GM18526 (cell line): ENCODE data around the gene TRAM2.

ENCODE experiments used
- POLR2A ChIP-seq: IDR thresholded peaks from 3 replicates; pipeline ENCODE4 v1.6.1; 2011; ENCODE audit not compliant: insufficient read length; ENCODE audit errors: extremely low read depth

The TRAM2 gene

DNA sequence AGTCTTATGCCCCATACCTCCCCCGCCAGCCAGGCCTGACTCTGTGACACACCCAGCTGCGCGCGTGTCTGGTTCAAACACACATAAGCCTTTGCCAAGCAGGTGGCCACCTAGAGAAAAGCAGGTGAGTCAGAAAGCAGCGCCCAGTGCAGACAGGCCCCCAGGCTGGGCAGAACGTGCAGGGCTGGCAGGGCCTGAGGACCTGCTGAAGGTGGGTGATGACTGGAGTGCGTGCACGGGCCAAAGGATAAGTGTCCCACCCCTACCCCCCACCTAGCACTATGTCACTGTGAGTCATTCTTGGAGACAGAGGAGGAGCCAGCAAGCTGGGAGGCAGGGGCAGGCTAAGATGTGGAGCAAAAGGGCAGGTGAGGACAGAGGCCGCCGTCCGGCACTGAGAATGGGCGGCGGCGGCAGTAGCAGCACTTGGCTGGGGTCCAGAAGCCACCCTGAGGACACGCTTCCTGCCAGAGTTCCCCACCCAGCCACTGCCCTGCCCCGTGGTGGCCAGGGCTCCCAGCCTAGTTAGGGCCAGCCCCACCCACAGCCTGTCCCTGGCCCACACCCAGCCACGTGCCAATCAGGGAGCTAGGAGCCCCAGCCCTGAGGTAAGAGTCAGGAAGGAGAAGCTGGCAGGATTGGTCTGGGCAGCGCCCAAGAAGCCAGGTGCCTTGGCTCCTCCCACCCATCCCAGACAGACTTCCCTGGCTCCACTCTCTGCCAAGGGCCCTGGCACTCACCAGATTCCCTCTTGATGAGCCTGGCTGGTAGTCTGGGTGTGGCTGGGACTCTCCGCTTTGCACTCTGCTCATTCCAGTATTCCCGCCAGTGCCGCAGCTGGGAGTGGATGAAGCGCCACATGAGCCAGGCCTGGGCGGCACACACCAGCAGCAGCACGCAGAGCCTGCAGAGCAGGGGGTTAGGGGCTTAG lies 72.7 kb downstream of the TRAM2 start:
- no peak for TF ChIP-seq POLR2A

- no peak for TF ChIP-seq POLR2A
These were observed 73.5 kb downstream of the TRAM2 start for GRCh38 chr6:52503323-52503747.

GRCh38 chr6:52502306-52503029 lies 74.4 kb downstream of the TRAM2 start:
- no peak for TF ChIP-seq POLR2A

DNA sequence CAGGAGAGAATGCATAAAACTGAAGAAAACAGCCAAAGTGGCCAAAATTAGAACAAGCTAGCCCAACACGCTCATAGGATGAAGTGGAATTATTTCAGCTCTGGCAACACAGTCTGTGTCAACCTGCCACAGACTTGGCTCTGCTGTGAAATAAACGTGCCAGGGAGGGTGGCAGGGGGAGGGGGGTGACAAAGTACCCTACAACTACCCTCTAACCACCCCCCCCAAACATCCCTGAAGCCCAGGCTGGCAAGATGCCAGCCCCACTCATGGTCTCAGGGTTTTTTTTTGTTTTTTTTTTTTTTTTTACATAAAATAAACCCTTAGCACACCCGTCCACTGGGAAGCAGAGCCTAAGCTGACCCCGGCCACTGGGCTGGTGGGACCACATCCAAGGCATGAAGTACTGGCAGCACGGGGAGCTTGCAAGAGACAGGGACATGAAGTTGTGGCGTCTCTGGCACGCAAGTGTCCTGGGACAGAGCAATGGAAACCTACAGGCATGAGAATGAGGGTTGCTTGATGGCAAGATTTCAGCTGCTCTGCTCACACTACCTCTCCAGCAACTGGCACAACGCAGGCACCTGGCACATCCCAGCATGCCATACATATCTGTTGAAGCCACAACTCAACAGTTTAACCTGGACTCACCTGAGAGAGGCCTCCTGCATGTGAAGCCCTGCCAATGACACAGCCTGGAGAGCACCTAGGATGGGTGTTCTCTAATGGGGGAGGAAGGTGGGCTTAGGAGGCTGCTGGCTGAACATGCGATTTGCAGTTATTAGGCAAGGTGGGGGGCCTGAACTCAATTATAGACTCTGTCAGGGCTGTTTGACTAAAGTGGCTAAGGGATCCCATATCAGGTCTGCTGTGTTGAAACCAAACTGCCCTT lies 76.4 kb downstream of the TRAM2 start:
- no peak for TF ChIP-seq POLR2A

GRCh38 chr6:52499681-52500236 lies 77.1 kb downstream of the TRAM2 start:
- TF ChIP-seq POLR2A: no peak

- no peak for TF ChIP-seq POLR2A
These were observed 77.8 kb downstream of the TRAM2 start for GRCh38 chr6:52499026-52499425.

DNA sequence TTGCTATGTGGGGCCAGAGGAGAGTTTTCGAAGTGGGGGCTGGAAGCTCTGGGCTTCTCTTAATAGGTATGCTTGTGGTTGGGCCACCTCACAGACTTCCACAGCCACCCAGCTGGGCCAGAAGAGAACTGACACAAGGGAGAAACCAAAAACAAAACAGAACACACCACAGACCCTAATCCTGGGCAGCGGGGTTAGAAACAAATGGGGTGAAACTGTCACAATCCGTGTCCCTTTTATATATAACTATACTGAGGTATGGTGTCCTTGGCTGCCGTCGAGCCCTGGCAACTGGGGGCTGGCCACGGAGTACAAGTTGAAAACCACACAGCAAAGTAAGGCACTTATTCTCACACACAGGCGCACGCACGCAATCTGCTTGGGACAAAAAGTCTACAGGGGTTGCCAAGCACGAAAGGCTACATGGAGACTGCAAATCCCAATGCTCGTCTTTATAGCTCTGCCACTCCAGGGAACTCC lies 78.3 kb downstream of the TRAM2 start:
- no peak for TF ChIP-seq POLR2A

DNA sequence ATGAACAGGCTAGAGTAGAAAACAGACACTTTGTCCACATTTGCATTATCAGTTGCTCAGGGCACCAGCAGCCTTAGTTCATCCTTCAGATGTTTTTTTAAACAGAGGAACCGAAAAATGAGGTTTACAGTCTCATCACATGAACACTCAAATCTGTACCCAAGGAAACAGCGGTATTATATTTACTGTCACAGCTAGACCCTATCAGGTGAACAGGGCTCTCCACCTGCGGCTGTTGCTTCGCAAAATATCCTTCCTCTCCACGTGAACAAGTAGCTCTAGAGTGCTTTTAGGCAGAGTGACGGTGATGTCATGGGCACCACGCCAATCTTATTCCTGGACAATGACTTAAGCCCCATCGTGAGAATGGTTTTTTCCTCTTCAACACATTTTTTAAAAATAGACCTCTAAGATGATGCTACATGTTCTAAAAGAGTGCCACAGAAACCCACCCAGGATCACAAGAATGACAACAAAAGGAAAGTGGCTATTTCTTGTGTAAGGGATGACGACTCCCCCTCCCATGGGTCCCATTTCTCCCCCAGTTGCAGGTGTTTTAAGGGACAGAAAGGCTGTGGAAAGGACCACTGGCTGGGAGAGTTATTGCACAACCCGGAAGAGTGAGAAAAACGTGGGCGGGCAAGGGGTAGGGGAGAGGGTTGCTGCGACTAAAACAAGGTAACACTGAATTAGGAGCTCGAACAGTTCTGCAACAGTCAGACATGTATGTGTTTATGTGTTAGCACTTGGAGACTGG lies 79.0 kb downstream of the TRAM2 start:
- TF ChIP-seq POLR2A: peak; percentile 26

- TF ChIP-seq POLR2A: no peak
These were observed 80.2 kb downstream of the TRAM2 start for GRCh38 chr6:52496631-52497030.

GRCh38 chr6:52495922-52496321 lies 80.9 kb downstream of the TRAM2 start:
- TF ChIP-seq POLR2A: no peak

- no peak for TF ChIP-seq POLR2A
These were observed 82.4 kb downstream of the TRAM2 start for GRCh38 chr6:52494298-52495072.

GRCh38 chr6:52493669-52494068 lies 83.2 kb downstream of the TRAM2 start:
- no peak for TF ChIP-seq POLR2A
